Skin epidermis (tissue), 12 donors: Measurements from ENCODE around the gene PRKCZ.
A peak's percentile ranks its signal among the peaks of the same experiment; 100 is the strongest.

Source experiments
- H3K27ac ChIP-seq, 21 experiments: fragments of 200-600 bp; sonication (generic) in 11 of 21; one replicate each; pipeline ENCODE4 v1.5.0; 2020; ENCODE audit warnings: mild to moderate bottlenecking in 3 of 21, inconsistent platforms in 2 of 21, moderate library complexity in 2 of 21
- H3K4me3 ChIP-seq, 7 experiments: fragments of 200-600 bp; sonication (generic) in 2 of 7; one replicate each; pipeline ENCODE4 v1.5.0; 2020; ENCODE audit warnings: inconsistent platforms in 2 of 7, mild to moderate bottlenecking in 2 of 7, moderate library complexity in 1 of 7

The PRKCZ gene

DNA sequence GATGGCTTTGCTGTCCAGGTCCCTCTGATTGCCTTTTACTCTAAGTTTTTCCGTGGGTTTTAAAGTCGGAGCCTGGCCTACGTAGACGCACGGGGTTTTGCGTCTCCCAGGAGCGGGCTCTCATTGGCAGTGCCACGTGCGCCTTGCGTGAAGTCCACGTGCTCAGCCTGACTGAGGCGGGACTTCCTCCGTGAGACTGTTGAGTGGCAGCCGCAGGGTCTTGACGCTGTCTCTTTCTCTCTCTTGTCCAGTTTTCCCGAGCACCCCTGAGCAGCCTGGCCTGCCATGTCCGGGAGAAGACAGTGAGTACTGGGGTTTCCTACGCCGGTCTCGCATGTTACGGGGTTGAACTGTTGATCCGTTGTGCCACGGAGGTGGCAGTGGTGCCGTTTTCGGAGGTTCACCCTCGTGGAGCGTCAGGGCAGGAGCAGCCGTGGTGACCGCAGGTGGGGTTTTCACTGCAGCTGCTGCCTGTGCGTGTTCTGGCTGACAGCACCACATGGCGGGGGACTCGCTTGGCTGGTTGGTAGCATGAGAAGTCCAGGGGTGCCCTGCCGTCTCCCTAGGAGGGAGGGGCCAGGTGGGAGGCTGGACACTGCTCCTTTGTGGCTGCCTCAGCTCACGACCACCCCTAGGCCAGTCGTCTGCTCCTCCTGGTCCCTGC, 9.2 kb downstream of the PRKCZ start:
- Histone ChIP-seq H3K4me3 (no peak overlapping the region), H3K27ac (no peak overlapping the region)

DNA sequence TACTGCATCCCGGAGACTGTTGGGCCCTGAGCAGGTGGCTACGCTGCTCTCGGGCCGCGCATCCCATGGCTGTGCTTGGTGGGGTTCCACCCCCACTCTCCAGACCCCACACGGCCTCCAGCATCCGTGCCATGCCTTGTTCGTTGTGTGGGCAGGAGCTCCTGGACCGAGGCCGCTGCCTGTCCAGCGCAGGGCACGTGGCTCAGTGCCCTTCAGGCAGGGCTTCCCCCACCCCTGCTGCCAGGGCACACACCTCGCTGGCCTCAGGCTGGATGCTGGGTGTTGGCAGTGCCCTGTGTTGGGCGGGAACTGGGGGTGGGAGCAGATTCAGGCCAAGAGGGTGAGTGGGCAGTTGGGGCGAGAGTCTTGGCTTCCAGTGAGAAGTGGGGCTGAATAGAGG, 9.9 kb downstream of the PRKCZ start:
- Histone ChIP-seq H3K27ac (no peak overlapping the region), H3K4me3 (no peak overlapping the region)

DNA sequence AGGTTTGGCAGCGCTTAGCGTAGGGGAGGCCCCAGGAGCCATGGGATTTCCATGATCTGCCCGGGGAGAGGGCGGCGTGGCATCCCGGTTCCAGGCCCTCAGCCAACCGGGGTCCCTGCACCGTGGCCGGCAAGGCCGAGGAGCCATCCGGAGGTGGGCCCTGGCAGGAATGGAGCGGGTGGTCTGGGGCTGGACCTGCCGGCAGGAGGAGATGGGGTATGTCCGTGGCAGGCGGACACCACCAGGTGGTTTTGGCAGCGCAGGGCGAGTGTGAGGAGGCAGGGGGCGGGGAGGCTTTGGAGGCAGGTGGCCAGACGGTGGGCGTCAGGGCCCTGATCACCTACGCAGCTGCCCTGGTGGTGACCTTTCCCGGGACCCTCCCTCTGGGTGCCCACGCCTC, 10.3 kb downstream of the PRKCZ start:
- Histone ChIP-seq H3K4me3 (no peak overlapping the region), H3K27ac (no peak overlapping the region)

DNA sequence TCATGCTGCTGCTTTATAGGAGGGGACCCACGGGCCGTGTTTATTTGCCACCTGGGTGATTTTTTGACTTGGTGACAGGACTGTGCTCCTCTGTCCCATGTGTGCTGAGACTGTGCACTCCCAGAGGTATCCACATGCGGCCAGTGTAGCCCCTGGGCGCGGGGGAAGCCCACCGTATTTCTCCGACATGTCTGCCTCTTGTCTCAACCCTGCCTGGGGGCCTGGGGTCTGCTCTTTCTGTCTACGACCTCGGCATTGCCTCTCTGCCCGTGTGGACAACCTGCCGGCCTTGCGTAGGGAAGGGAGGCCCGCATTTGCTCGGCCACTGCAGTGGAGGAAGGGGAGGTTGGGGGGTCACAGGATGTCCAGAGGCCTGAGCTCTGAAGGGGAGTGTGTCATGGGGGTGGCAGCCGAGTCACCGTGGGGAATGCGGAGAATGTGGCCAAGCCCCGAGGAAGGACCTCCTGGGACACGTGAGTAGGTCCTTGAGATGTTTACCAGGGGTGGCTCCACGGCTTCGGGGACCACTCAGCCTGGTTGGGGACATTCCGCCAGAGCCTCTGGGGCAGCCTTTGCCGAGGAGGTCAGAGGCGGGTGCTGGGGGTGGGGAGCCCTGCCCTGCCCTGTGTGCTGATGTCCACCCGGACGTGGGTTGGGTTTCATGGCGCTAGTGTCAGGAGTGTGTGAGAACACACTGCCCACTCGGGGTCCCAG, 11.0 kb downstream of the PRKCZ start:
- H3K27ac ChIP-seq = no peak overlapping the region

DNA sequence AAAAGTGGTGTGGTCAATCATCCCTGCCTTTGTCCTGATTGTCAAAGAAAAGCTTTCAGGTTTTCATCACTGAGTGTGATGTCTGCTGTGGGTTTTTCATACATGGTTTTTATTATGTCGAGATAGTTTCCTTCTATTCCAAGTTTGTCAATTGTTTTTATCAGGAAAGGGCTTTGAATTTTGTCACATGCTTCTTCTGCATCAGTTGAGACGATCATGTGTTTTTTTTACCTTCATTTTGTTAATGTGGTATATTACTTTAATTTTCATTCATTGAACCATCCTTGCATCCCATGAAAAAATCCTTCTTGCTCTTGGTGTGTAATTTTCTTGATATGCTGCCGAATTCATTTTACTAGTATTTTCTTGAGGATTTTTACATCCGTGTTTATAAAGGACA, 15.5 kb downstream of the PRKCZ start:
- Histone ChIP-seq H3K27ac (no peak overlapping the region), H3K4me3 (no peak overlapping the region)

More for the DNA sequence above, 11.0 kb downstream of the PRKCZ start:
- no peak overlapping the region for H3K4me3 ChIP-seq

- Histone ChIP-seq H3K27ac (no peak overlapping the region), H3K4me3 (no peak overlapping the region)
These were observed 17.2 kb downstream of the PRKCZ start for GRCh38 chr1:2067393-2067792.

DNA sequence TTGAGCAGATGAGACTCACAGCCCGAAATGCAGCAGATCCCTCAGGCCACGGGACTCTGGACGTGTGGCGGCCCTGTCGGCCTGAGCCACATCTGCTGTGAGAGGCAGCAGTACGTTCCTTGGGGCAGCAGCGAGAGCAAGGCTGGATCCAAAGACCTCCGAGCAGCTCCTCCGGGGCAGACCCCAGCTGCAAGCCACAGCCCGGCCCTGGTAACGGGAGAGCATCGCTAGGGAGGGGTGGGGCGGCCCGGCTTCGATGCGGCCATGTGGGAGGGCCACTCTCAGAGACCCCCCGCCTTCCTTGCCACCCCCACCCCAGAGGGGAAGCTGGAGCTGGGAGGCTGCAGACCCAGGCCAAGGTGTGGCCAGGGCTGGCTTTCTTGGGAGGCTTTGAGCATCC, 17.8 kb downstream of the PRKCZ start:
- Histone ChIP-seq H3K4me3 (no peak overlapping the region), H3K27ac (no peak overlapping the region)

GRCh38 chr1:2068951-2069350, 18.7 kb downstream of the PRKCZ start:
- Histone ChIP-seq H3K27ac (no peak overlapping the region), H3K4me3 (no peak overlapping the region)

- Histone ChIP-seq H3K4me3 (no peak overlapping the region), H3K27ac (no peak overlapping the region)
These were observed 19.8 kb downstream of the PRKCZ start for GRCh38 chr1:2070016-2070415.

DNA sequence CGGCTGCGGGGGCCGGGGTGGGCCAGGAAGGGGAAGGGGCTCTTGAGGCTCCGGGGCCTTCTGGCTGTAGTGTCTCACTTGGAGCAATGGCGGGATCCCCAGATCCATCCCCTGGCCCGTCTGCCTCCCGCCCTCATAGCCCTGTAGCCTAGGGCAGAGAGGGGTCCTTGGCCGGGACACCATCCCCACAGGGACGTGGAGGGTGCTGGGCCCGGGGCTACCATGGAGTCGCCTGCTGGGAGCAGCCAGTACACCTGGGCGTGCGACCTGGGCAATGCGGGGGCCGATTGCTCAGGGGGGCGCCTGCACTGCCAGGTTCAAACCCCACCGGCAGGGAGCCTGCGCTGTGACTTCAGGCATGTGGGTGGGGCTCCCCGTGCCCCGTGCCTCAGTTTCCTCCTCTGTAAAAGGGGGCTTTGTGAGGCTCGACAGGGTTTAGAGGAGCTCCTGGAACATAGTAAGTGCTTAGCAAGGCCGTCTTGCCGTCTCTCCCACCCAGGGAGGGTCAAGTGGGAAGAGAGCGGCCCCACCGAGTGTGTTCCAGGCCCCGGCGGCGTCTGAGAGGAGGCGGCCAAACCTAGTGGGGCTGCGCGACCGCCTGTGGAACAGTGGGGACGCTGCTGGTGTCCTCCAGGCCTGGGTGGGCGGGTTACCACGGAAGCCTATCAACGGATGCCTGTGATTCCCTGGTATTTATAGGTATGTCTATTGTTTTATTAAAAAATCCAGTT, 20.8 kb downstream of the PRKCZ start:
- Histone ChIP-seq H3K27ac (no peak overlapping the region), H3K4me3 (no peak overlapping the region)

DNA sequence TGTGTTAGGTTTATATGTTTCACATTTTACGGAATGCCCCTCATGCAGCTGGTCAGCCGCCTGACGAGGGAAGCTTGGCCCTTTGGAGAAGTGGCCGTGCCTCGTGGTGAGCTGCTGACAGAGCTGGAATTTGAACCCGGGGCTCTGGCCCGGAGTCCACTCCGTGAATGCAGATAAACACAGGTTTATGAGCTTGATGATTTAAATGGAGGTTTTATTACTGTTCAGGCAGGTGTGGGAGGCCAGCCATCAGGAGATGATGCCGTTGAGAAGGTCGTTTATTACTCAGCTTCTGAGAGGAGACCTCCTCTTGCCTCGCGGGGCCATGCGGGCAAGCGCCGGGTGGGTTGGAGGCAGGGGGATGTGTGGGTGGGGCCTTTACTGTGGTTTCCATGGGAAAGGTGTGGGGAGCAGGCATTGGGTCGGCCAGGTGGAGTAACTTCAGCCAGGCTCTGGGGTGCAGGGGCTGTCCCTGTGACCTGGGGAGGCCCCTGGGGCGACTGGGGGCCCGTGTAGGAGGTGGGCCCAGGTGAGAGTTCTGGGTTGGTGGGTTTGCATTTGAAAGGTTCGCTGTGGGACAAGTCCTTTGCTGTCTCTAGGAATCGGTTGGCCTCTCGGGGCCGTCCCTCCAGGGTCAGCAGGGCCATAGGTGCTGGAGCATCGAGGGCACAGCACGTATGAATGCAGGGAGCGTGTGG, 22.0 kb downstream of the PRKCZ start:
- no peak overlapping the region for H3K27ac ChIP-seq
- no peak overlapping the region for H3K4me3 ChIP-seq

GRCh38 chr1:2072891-2073290, 22.7 kb downstream of the PRKCZ start:
- H3K27ac ChIP-seq = no peak overlapping the region

GRCh38 chr1:2073382-2074230, 23.4 kb downstream of the PRKCZ start:
- H3K27ac ChIP-seq = no peak overlapping the region
- H3K4me3 ChIP-seq = peak overlapping the region in 1 of 7 experiments; percentile 3

More at GRCh38 chr1:2072891-2073290, 22.7 kb downstream of the PRKCZ start:
- H3K4me3 ChIP-seq = no peak overlapping the region

DNA sequence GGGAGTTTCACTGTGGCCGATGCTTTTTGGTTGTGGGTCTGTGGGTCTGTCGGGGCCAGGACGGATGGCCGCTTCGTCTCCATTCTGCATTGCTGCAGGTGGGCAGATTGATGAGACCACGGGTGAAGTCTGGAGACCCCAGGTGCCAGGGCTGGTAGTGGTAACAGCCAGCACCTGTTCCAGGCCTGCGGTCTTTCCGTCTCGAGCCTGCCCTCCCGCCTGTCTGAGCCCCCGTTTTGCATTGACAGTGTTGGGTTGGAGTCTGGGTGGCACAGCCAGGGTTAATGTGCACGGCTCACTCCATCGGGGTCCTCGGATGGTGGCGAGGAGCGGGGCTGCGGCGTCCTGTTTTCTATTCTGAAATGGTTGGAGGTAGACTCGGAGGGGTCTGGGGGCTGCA, 24.2 kb downstream of the PRKCZ start:
- H3K27ac ChIP-seq = no peak overlapping the region

DNA sequence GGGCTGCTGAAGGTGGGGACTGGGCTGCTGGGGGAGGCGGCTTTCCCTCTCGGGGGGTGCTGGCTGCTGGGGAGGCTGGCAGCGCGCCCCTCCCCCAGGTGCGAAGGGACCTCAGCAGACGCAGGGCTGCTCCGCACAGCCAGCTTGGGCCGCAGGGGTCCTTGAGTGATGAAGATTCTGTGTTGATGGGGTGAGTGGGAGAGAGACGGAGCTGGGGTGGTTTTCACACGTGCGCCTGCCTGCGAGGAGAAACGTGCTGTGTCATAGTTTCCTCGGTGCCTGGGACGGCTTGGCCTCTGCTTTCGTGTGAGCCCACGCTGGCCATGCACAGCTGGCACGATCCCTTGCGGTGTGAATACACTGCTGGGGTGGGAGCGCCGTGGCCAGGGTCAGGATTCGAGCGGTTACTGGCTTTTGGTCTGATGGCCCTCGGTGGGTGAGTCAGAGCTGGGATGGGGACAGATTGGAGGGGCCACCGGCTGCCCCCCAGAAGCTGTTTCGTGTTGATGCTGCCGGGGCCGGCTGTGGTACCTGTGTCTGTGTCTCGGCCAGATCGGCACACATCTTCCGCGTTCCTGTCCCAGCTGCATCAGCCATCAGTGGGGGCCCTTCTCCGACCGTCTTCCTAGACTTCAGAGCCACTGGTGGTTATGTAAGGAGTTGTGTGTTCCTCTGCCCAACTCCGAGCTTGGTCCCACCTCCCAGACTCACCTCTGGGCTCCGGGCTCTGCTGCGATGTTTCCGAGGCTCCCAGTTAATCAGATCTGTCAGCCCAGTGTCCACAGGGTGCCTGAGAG, 24.9 kb downstream of the PRKCZ start:
- Histone ChIP-seq H3K27ac (no peak overlapping the region), H3K4me3 (no peak overlapping the region)

More for the DNA sequence above, 24.2 kb downstream of the PRKCZ start:
- H3K4me3 ChIP-seq = no peak overlapping the region

GRCh38 chr1:2076826-2077225, 26.6 kb downstream of the PRKCZ start:
- no peak overlapping the region for H3K27ac ChIP-seq
- H3K4me3 ChIP-seq = no peak overlapping the region

DNA sequence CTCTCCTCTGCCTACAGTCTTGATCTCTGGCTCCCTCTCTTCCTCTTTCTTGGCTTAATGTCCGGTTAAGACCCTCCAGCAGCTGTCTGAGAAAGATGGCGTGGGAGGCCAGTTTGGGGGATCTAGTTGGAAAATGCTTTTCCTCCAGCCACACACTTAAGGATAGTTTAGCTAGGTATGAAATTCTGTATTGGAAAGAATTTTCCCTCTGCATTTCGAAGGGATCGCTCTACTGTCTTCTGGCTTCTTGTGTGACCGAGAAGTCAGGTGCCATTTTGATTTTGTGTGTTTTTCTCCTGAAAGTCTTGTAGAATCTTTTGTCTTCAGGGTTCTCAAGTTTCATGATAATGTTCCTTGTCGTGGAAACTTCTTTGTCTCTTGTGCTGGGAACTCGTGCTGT, 28.0 kb downstream of the PRKCZ start:
- Histone ChIP-seq H3K27ac (no peak overlapping the region), H3K4me3 (no peak overlapping the region)

DNA sequence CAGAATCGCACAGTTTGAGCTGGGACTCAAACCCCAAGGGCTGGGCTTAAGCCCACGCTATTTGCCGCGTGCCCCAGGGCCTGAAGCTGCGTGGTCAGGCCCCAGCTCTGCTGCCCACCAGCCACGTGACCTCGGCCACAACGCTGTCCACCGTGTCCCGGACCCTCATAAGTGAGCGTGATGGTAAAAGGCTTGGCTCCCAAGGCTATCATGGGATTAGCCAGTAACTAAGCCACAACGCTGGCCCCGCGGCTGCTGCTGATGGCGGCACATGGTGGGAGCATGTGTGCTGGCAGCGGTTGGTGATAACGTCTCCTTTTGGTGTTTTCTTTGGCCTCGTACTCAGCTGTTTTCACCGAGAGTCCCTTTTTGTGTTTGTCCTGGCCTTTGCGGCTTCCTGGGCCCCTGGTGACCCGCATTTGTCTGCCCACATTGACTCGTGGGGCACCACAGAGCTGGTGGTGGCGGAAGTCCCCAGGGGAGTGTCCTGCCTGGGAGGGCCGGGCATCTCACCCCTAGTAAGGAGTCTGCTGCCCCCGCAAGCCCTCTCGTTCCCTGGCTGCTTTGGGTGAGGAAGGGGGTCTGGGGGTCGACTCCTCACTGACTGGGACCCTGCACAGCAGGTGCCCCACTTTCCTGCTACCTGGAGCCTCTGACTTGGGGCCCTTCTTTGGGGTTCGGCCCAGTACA, 29.3 kb downstream of the PRKCZ start:
- Histone ChIP-seq H3K4me3 (no peak overlapping the region), H3K27ac (no peak overlapping the region)
